NAMALWA (cell line): ENCODE measurements around the gene CYP46A1.

Experiments used
- DNase-seq: peaks from one replicate; pipeline ENCODE4 v3.0.0-alpha.2; 2015; ENCODE audit warnings: low spot score

The CYP46A1 gene

GRCh38 chr14:99715266-99716000 lies 31.3 kb downstream of the CYP46A1 start:
- DNase-seq, result no peak

- no peak for DNase-seq
These were observed 32.2 kb downstream of the CYP46A1 start for GRCh38 chr14:99716091-99716849.

- DNase-seq, result no peak
These were observed 33.0 kb downstream of the CYP46A1 start for GRCh38 chr14:99716850-99717681.

DNA sequence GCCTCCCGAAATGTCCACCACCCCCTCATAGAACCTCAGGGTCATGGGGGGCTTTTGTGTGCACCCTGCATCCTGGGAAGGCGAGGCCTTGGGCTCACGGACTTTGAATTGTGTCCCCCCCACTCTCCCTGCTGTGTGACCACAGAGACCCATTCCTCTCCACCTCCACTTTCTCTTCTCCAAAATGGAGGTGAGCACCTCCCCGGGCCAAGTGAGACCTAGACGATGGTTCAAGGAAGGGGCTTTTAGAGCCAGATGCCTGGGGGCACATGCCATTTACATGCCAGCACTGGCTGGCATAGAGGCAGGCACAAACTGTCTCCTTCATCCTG lies 33.5 kb downstream of the CYP46A1 start:
- DNase-seq, result no peak

DNA sequence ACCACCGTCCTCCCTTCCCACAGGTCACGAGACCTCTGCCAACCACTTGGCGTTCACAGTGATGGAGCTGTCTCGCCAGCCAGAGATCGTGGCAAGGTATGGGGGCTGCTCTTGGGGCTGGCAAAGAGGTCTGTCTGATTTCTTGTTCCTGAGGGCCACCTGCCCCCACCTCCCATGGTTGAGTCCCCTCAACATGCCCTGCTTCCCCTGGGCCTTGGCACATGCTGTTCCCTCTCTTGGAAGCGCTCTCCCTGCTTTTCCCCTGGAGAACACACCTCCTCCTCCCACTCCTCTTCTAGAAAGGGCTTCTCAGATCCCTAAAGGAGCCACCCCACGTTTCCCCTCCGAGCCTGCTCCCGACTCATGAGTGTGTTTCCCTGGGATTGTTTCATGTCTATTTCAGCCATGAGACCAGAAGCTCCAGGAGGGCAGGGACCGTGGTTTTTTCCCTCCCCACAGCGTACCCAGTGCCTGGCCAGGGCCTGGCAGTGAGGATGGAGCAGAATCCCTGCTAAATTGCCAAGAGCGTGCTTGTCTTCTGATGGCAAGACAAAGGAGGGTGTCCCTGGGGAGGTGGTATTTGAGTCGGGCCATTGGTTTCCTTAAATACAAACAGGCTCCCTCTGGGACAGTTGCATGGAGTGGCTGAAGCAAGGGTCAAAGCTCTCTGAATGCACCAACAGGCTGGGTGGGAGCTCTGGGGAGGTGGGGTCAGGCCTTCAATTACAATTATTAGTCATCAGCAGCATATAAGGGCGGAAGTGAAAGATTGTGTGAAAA lies 34.1 kb downstream of the CYP46A1 start:
- DNase-seq, result no peak

GRCh38 chr14:99718811-99719192 lies 34.7 kb downstream of the CYP46A1 start:
- DNase-seq, result no peak

DNA sequence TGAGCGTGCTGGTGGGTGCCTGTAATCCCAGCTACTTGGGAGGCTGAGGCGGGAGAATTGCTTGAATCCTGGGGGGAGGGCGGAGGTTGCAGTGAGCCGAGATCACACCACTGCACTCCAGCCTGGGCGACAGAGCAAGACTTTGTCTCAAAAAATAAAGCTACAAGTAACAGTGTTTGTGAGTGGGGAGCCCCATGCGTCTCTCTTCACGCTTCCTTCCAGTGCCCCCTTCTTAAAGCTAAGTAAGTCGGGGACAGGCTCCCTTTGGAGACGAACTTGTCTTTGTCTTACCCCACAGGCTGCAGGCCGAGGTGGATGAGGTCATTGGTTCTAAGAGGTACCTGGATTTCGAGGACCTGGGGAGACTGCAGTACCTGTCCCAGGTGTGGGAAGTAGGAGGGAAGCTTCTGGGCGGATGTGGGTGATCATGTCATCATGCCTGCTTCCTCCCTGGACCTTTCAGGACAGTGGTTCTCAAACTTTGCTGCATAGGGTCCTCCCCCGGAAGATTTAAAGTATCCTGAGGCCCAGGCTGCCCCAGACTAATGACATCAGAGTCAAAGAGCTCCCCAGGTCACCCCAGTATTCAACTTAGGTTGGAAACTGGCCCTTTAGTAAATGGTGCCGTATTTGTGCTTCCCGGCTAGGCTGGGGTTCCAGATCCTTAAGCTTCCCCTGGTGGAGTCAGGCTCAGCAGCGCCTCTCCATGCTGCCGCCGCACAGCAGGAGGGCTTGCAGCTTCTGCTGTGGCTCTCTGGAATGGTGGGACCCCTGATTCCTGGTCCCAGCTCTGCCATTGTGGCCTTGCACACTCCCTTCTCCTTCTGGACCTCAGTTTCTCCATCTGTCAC lies 37.1 kb downstream of the CYP46A1 start:
- no peak for DNase-seq

DNA sequence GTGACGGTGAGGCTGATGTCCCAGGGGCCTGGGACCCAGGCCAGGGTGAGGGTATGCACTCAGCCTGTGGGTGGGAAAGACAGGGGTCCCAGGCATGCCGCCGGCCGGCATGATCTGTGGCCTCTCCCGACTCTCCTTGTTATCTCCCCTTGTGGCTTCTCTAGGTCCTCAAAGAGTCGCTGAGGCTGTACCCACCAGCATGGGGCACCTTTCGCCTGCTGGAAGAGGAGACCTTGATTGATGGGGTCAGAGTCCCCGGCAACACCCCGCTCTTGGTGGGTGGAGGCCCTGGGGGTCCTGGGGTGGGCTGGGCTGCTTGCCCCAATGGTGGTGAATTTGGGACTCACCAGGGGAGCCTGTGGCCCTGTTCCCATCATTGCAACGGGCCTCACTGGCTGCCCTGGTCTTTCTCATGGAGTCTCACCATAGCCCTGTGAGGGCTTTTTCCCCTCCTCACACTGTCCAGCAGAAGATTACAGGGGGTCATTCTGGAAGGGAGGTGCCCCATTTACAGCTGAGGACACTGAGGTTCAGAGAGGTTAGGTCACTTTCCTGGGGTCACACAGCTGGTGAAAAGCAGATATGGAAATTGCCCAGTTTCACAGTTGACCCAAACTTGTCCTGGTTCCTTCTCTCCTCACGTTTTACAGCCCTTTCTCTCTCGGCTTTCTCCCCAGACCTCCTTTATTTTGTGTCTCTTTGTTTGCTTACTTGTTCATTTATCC lies 37.9 kb downstream of the CYP46A1 start:
- DNase-seq, result no peak

DNA sequence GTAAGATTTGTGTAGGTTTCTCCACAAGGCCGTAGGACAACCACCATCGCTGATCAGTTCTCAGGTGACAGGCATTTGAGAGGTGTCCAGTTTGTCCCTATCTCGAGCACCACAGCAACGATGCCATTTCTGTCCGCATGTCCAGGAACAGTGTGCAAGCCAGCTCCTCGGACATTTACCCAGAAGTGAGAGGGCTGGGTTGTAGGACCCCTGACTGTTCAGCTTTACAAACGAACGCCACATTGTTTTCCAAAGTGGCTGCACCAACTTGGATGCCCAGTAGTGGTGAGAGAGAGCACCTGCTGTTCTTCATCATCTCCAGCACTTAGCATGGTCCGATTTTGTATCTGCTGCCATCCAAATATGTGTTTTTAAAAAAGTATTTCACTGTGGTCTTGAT lies 38.6 kb downstream of the CYP46A1 start:
- DNase-seq, result no peak

GRCh38 chr14:99724196-99724891 lies 40.2 kb downstream of the CYP46A1 start:
- DNase-seq, result no peak

GRCh38 chr14:99724939-99725773 lies 41.1 kb downstream of the CYP46A1 start:
- DNase-seq, result no peak

DNA sequence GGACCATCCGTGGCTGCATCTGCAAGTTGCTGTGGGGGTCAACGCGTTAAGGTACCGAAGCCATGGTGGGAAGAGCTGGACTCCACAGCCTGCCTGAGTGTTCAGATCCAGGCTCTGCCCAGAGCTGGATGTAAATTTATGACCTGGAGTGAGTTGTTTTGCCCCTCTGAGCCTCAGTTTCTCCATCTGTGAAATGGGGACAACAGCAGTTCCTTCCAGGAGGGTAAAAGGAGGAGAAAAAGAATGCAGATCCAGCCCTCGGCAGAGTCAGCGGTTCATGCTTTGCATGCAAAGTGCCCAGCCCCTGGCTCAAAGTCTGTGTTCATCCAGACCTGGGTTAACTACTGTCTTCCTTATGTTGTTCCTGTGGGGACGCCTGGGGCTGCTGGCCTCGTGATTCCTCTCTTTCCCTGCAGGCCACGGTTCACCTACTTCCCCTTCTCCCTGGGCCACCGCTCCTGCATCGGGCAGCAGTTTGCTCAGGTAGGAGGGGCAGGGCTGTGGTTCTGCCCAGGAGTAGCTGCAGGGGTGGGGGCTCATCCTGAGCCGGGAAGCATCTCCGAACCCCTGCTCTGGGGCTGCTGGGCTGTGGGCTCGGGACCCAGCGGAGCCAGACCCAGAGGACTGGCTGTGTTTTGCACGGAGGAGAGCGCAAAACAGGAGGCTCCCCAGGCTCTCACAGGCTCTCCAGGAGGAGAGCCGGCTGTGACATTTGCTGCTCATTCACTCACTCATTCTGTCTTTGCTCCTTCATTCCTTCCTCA lies 41.9 kb downstream of the CYP46A1 start:
- no peak for DNase-seq

GRCh38 chr14:99726538-99727095 lies 42.5 kb downstream of the CYP46A1 start:
- no peak for DNase-seq

GRCh38 chr14:99727096-99727870 lies 43.2 kb downstream of the CYP46A1 start:
- no peak for DNase-seq

DNA sequence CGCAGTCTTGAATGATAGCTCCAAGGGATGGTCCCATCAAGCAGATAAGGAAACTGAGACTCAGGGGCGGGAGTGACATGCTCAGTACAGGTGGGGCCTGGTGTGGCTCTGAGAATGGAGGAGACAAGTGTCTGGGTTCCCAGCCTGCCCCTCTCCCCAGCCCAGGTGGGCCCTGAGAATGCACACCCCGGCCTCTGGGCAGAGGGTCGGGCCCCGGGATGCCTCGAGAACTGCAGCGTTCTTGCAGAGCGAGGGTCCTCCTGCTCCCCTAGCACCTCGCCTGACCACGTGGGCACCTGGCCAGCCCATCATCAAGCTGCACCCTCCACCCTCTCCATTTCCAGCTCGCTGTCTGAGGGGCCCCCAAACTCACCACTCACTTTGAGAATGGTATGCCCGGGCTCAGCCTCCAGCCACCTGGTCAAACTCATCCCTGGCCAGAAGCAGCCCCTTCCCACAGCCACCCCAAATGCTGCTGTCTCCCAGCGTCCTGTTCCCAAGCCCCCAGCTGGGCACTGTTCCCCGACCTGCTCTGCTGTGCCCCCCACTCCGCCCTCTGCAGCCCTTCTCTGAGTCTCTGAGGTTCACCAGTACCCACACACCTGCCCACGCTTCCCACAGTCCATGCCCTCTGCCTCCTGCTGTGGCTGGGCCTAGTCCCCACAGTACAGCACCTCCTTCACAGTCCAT lies 44.3 kb downstream of the CYP46A1 start:
- DNase-seq, result no peak

DNA sequence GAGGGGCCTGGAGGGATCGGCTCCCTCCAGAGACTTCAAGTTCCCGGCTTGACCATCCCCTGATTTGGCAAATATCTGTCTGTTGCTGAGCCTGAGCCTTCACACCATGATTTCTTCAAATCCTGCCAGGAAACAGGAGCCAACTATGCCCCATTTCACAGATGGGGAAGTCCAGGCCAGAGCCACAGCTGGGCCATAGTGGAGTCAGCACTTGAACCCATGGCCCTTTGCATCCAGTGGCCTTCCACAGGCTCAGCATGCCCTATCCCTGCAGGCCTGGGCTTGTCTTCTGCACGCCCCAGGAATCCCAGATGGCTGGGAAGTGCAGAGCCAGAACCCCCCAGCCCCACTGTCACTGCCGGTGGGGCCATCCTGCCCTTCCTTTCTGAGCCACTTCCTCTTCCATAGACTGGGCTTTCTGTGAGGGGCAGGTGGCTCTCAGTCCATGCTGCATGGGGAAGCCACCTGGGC lies 44.9 kb downstream of the CYP46A1 start:
- DNase-seq, result no peak
